Psoas muscle (tissue), 8 donors: ENCODE results near the gene LY9. TPM values are rescaled to one million over a fixed set of nuclear protein-coding genes. Genes with fewer than 3 reads are reported as not detected.
"Not testable (repeated sequence)": the region's sequence is repeated elsewhere in the genome, so short reads cannot be mapped to it uniquely, and the experiment has no call there.

ENCODE experiments used
- ATAC-seq, 4 donors: fragments of 200-7000 bp; cut with Tn5 transposase; one replicate each; pipeline ENCODE4 v1.9.1; 2020; ENCODE audit warnings: moderate library complexity in 3 of 4, mild to moderate bottlenecking in 2 of 4
- DNase-seq, 2 donors: peaks; one replicate each; pipeline ENCODE4 v3.0.0-alpha.2; 2020
- H3K27ac ChIP-seq: fragments of 200-600 bp; one replicate; pipeline ENCODE4 v1.8.0; 2022
- H3K27me3 ChIP-seq, 3 donors: fragments of 200-600 bp in 1 of 3; one replicate each; pipeline versions ENCODE4 v1.6.1 to v1.8.0; 2013 to 2022; ENCODE audit warnings: low read length in 2 of 3, mild to moderate bottlenecking in 2 of 3, moderate library complexity in 1 of 3; ENCODE audit not compliant: insufficient read depth in 3 of 3
- H3K36me3 ChIP-seq, 2 donors: fragments of 200-600 bp in 1 of 2; one replicate each; pipeline versions ENCODE4 v1.6.1 to v1.8.0; 2013 to 2022; ENCODE audit warnings: low read depth in 1 of 2, mild to moderate bottlenecking in 1 of 2, moderate library complexity in 1 of 2; ENCODE audit not compliant: insufficient read depth in 1 of 2
- H3K4me1 ChIP-seq: fragments of 200-600 bp; one replicate; pipeline ENCODE4 v1.8.0; 2022
- H3K4me3 ChIP-seq: fragments of 200-600 bp; one replicate; pipeline ENCODE4 v1.8.0; 2022; ENCODE audit warnings: mild to moderate bottlenecking
- H3K9me3 ChIP-seq: fragments of 200-600 bp; one replicate; pipeline ENCODE4 v1.8.0; 2022
- WGBS, 3 donors: extraction: QIAGEN DNeasy Blood & Tissue Kit; methylation state at CpG; one replicate each; pipeline versions ENCODE4 v1.1.6 to v1.1.7; 2013; 5-methylcytosine and 5-hydroxymethylcytosine counted together
- intact Hi-C, 2 donors: fragments of 100-400 bp; cut with DNase I; formaldehyde crosslinking; loops; one replicate each; pipeline versions ENCODE4 v1.11.0 to v1.14.2; 2022
- polyA plus RNA-seq, 3 donors: library from polyadenylated mRNA; stranded (reverse); fragments of 200-250 nt; gene quantifications; one replicate each; pipeline ENCODE4 v1.2.3, GENCODE V29; 2013
- total RNA-seq, 4 donors: library from RNA; stranded (reverse); fragmentation: NEBNext Ultra II Directional in 2 of 4; extraction: Animal tissue kit (Norgen Biotek cat#: 25700) in 2 of 4; gene quantifications; one replicate each; pipeline versions ENCODE4 v1.2.1 to v1.2.4, GENCODE V29; 2021 to 2023
- TF ChIP-seq, protein P1 (sequence below): fragments of 200-600 bp; IDR thresholded peaks from one replicate; pipeline ENCODE4 v1.8.0; 2022; ENCODE audit warnings: antibody characterized with exemption
- donor health status: healthy with polysubstance abuse.
- donor health status: DM: no; HTN: no; CAD: no; lungs with moderate emphysema.
- donor health status: Bipolar disorder and iron deficiency.
- donor health status: healthy.
- donor health status: DM: yes; HTN: yes; CAD: no.
- donor health status: DM: no; HTN: no; CAD: no.
- donor health status: DM: no; HTN: no; CAD: no.
- donor health status: DM: yes; HTN: yes; CAD: no.

LY9 gene
- total and polyA plus RNA-seq, 7 donors: 0.06 to 0.49 (median 0.27) TPM; not detected in 2

DNA sequence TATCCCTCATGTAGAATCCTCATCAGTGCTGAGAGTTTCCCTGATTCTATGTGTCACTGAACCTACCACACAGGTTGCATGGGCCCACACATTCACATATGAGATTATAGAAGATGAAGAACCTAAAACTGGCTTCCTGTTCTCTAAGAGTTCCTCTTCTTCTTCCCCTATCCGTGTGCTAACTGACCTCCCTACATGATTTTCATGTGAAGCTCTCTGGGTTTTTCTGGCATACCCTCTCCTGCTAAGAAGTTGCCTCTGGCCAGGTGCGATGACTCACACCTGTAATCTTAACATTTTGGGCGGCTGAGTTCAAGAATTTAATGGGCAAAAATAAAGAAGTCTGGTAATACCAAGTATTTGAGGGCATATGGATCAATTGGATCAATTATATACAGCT is 72.2 kb downstream of the LY9 start:
- H3K4me1 ChIP-seq: no peaks in the 10 kb centered on the region
- H3K27me3 ChIP-seq: no peaks in the 10 kb centered on the region
- H3K27ac ChIP-seq: no peak overlapping the region
- H3K9me3 ChIP-seq: no peaks in the 10 kb centered on the region
- ATAC-seq (no peak), DNase-seq (no peak)
- H3K4me3 ChIP-seq: no peak overlapping the region
- no peaks in the 10 kb centered on the region for H3K36me3 ChIP-seq
- TF ChIP-seq, protein P1, sequence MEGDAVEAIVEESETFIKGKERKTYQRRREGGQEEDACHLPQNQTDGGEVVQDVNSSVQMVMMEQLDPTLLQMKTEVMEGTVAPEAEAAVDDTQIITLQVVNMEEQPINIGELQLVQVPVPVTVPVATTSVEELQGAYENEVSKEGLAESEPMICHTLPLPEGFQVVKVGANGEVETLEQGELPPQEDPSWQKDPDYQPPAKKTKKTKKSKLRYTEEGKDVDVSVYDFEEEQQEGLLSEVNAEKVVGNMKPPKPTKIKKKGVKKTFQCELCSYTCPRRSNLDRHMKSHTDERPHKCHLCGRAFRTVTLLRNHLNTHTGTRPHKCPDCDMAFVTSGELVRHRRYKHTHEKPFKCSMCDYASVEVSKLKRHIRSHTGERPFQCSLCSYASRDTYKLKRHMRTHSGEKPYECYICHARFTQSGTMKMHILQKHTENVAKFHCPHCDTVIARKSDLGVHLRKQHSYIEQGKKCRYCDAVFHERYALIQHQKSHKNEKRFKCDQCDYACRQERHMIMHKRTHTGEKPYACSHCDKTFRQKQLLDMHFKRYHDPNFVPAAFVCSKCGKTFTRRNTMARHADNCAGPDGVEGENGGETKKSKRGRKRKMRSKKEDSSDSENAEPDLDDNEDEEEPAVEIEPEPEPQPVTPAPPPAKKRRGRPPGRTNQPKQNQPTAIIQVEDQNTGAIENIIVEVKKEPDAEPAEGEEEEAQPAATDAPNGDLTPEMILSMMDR: no peak
- intact Hi-C loops: no loop called here
- 64 to 76% (median 72%) methylated on average over 3 of the region's 3 CpGs for WGBS, 3 donors

DNA sequence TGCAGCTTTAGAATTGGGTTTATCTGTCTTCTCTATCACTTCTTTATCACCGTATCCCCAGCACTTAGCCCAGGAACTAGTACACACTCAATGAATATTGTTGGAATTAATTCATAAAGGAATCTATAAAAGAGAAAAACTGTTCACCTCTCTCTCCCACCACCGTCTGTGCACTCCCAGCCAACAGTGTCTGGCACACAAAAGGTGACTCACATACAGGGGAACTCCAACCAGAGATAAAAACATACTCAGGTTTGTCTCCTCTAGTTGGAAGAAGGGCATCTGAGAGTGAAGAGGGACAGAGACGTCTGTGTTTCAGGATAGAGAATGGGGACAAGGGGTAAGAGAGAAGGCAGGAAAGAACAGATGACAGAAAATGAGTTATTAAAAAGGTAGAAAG is 79.0 kb downstream of the LY9 start:
- no peak overlapping the region for H3K4me3 ChIP-seq
- H3K4me1 ChIP-seq: no peaks in the 10 kb centered on the region
- no peak overlapping the region for H3K27ac ChIP-seq
- peaks cover 0 to 4% (median 3%) of the 10 kb centered on the region in 3 donors for H3K27me3 ChIP-seq
- TF ChIP-seq, protein P1: no peak
- WGBS, 3 donors: 67 to 70% (median 68%) methylated on average over 3 of the region's 3 CpGs
- no peak for DNase-seq
- no peaks in the 10 kb centered on the region for H3K36me3 ChIP-seq
- intact Hi-C loops: no loop called here
- no peak for ATAC-seq
- no peaks in the 10 kb centered on the region for H3K9me3 ChIP-seq

DNA sequence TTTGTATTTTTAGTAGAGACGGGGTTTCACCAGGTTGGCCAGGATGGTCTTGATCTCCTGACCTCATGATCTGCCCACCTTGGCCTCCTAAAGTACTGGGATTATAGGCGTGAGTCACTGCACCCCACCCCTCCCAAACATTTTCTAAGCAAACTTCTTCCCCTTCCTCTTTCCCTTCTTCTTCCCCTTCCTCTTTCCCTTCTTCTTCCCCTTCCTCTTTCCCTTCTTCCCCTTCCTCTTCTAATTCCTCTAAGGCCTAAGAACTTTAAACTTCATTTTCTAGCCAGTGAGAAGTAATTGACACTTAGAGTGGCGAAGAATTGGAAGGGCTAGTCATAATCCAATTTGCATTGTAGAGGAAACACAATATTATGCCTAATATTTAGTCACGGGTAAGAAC is 79.6 kb downstream of the LY9 start:
- H3K9me3 ChIP-seq: not testable (repeated sequence)

DNA sequence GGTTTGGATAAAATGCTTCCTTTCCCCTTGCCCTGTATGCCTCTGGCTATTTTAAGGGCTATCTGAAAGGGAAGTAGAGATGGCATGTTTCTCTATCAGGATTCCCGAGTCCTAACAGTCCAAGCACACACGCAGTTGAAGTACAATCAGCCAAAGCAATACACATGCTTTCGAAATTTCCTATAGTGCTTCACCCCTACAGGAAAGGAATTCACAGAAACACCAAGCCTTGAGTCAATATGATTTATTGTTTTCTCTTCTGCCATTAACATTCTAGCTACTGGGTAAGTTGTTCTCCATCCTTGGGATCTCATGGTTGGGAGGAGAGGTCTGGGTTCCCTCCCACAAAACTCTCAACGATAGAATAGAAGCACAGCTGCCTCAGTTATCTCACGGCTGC is 80.3 kb downstream of the LY9 start:
- intact Hi-C loops: no loop called here
- H3K9me3 ChIP-seq: no peaks in the 10 kb centered on the region
- 80 to 85% (median 83%) methylated on average over 5 of the region's 5 CpGs for WGBS, 3 donors
- H3K4me3 ChIP-seq: no peak overlapping the region
- ATAC-seq (no peak), DNase-seq (no peak)
- H3K4me1 ChIP-seq: no peaks in the 10 kb centered on the region
- no peaks in the 10 kb centered on the region for H3K36me3 ChIP-seq
- H3K27ac ChIP-seq: no peak overlapping the region
- peaks cover 0 to 4% (median 3%) of the 10 kb centered on the region in 3 donors for H3K27me3 ChIP-seq
- TF ChIP-seq, protein P1: no peak

More for the DNA sequence above, 79.6 kb downstream of the LY9 start:
- H3K27ac ChIP-seq, H3K27me3 ChIP-seq, DNase-seq, H3K4me1 ChIP-seq, intact Hi-C loops, H3K36me3 ChIP-seq, H3K4me3 ChIP-seq, ATAC-seq: not testable (repeated sequence)
- WGBS, 3 donors: 62 to 76% (median 65%) methylated on average over 4 of the region's 4 CpGs

DNA sequence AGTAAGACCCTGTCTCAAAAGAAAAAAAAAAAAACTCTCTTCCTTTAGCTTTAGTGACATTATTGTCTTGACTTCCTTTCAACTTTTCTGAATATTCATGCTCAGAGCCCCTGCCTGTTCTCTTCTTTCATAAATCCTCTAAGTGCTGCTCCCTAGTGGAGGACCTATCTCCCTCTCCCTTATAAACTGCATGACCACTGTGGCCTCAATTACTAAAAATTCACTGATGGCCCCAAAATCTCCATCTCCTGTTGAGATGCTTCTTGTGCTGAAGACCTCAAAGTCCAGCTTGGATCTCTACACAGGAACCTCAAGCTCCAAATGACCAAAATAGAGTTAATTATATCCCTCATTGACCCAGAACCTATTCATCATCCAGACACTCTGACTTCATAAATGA is 81.2 kb downstream of the LY9 start:
- TF ChIP-seq, protein P1: no peak
- no peak overlapping the region for H3K27ac ChIP-seq
- no peak for DNase-seq
- no peaks in the 10 kb centered on the region for H3K9me3 ChIP-seq
- no peaks in the 10 kb centered on the region for H3K36me3 ChIP-seq
- peaks cover 0 to 4% (median 3%) of the 10 kb centered on the region in 3 donors for H3K27me3 ChIP-seq
- intact Hi-C loops: no loop called here
- H3K4me1 ChIP-seq: no peaks in the 10 kb centered on the region
- H3K4me3 ChIP-seq: no peak overlapping the region
- ATAC-seq: no peak

Other genes starting within 250 kb of the LY9 start
- gene CD84, start 216.7 kb upstream of the LY9 start, total RNA-seq: 1 to 10 TPM in 2 of 4 donors, under 1 TPM in 2; 0.75 to 2.6 (median 1.3) TPM
- under 1 TPM; 0.04 to 0.13 (median 0.10) TPM for gene CD84, start 216.7 kb upstream of the LY9 start, polyA plus RNA-seq
- under 1 TPM; 0.06 to 0.27 (median 0.10) TPM for gene SLAMF1, start 149.1 kb upstream of the LY9 start, total RNA-seq
- gene SLAMF1, start 149.1 kb upstream of the LY9 start, polyA plus RNA-seq: under 1 TPM; 0.03 to 0.30 (median 0.04) TPM
- 1 to 10 TPM in 2 of 4 donors, under 1 TPM in 2; 0.76 to 1.7 (median 1.1) TPM for gene CD48, start 84.4 kb upstream of the LY9 start, total RNA-seq
- under 1 TPM; 0.35 to 1.00 (median 0.91) TPM for gene CD48, start 84.4 kb upstream of the LY9 start, polyA plus RNA-seq
- under 1 TPM; 0.08 to 0.79 (median 0.73) TPM for gene SLAMF7, start 56.9 kb upstream of the LY9 start, total RNA-seq
- under 1 TPM in 2 of 3 donors, not detected in 1; 0.06 to 0.07 TPM for gene SLAMF7, start 56.9 kb upstream of the LY9 start, polyA plus RNA-seq
- gene CD244, start 66.7 kb downstream of the LY9 start, total RNA-seq: under 1 TPM in 2 of 4 donors, not detected in 2; 0.12 to 0.63 TPM
- gene CD244, start 66.7 kb downstream of the LY9 start, polyA plus RNA-seq: under 1 TPM in 2 of 3 donors, not detected in 1; 0.03 to 0.05 TPM
- 1 to 10 TPM in 1 of 4 donors, under 1 TPM in 2, not detected in 1; 0.47 to 2.6 (median 0.63) TPM for gene ITLN1, start 89.0 kb downstream of the LY9 start, total RNA-seq
- 1 to 10 TPM in 1 of 3 donors, under 1 TPM in 2; 0.09 to 1.8 (median 0.84) TPM for gene ITLN1, start 89.0 kb downstream of the LY9 start, polyA plus RNA-seq
- not detected for gene ITLN2, start 158.6 kb downstream of the LY9 start, total RNA-seq
- gene ITLN2, start 158.6 kb downstream of the LY9 start, polyA plus RNA-seq: not detected
- gene F11R, start 225.0 kb downstream of the LY9 start, total RNA-seq: 10 to 100 TPM in 1 of 4 donors, 1 to 10 TPM in 3; 5.1 to 13.8 (median 8.6) TPM
- gene F11R, start 225.0 kb downstream of the LY9 start, polyA plus RNA-seq: 1 to 10 TPM; 2.9 to 5.2 (median 3.6) TPM
- 10 to 100 TPM in 2 of 4 donors, 1 to 10 TPM in 2; 2.5 to 33.9 (median 8.2) TPM for gene TSTD1, start 242.8 kb downstream of the LY9 start, total RNA-seq
- gene TSTD1, start 242.8 kb downstream of the LY9 start, polyA plus RNA-seq: 10 to 100 TPM in 2 of 3 donors, 1 to 10 TPM in 1; 9.3 to 20.5 (median 10.4) TPM
- gene USF1, start 249.8 kb downstream of the LY9 start, total RNA-seq: 10 to 100 TPM; 29.8 to 50.6 (median 37.3) TPM
- gene USF1, start 249.8 kb downstream of the LY9 start, polyA plus RNA-seq: 10 to 100 TPM; 40.0 to 68.1 (median 58.8) TPM